Endothelial cell of umbilical vein (primary cell): Measurements from ENCODE around the gene LPIN1. TPM values are rescaled to one million over a fixed set of nuclear protein-coding genes. Genes with fewer than 3 reads are reported as not detected.

Experiments
- BruUV-seq: library from RNA; stranded (reverse); fragments of 400-500 nt; replicated peaks from 2 replicates; lab custom pipeline; 2021; lab: Mats Ljungman, UMichigan
- CTCF ChIA-PET: fragments of 300-600, 350-600 bp; sonication (Branson Sonifier 250); formaldehyde crosslinking; loops from one replicate; lab custom pipeline; 2021; ENCODE audit warnings: antibody characterized with exemption, inconsistent platforms; lab: Charles Lee
- POLR2A ChIA-PET: fragments of 300-600, 350-600 bp; sonication (Branson Sonifier 250); formaldehyde crosslinking; loops from one replicate; lab custom pipeline; 2021; ENCODE audit warnings: antibody characterized with exemption, inconsistent platforms; lab: Charles Lee
- DNase-seq: peaks from one replicate; pipeline ENCODE4 v3.0.0-alpha.2; 2011; ENCODE audit warnings: low read depth, low spot score
- FAIRE-seq: peaks from 2 replicates; lab custom pipeline; 2011; peaks lifted over from hg19 to GRCh38; lab: Jason Lieb, UNC
- H2AFZ ChIP-seq: 2 replicates; pipeline ENCODE4 v1.6.0; 2012; ENCODE audit warnings: low read depth, low read length, control low read depth, inconsistent platforms
- H3K27ac ChIP-seq: 2 replicates; pipeline ENCODE4 v1.5.1; 2011; ENCODE audit warnings: low read depth, mild to moderate bottlenecking, control low read depth, low read length, moderate library complexity; ENCODE audit not compliant: insufficient read depth
- H3K27me3 ChIP-seq, 2 experiments: 2 replicates each; pipeline versions ENCODE4 v1.6.0 to v1.6.1; 2011; ENCODE audit warnings: low read length in 2 of 2, mixed read lengths in 1 of 2; ENCODE audit not compliant: control insufficient read depth in 2 of 2, insufficient read depth in 2 of 2
- H3K36me3 ChIP-seq, 2 experiments: 2 replicates in 1 of 2; 3 replicates in 1 of 2; pipeline ENCODE4 v1.5.1; 2011; ENCODE audit warnings: low read length in 2 of 2, mild to moderate bottlenecking in 1 of 2, moderate library complexity in 1 of 2; ENCODE audit not compliant: control insufficient read depth in 2 of 2, insufficient read depth in 2 of 2; ENCODE audit errors: extremely low read depth in 1 of 2
- H3K4me1 ChIP-seq: 3 replicates; pipeline ENCODE4 v1.5.1; 2011; ENCODE audit warnings: mild to moderate bottlenecking, low read length; ENCODE audit not compliant: control insufficient read depth, insufficient read depth; ENCODE audit errors: extremely low read depth
- H3K4me2 ChIP-seq: 2 replicates; pipeline ENCODE4 v1.6.1; 2011; ENCODE audit warnings: low read length, control low read depth, mixed read lengths; ENCODE audit not compliant: insufficient read depth
- H3K4me3 ChIP-seq, 3 experiments: fragments of 200-600 bp in 1 of 3; sonication (generic), shearing (Covaris generic) in 1 of 3; replicated peaks in 1 of 3; 2 replicates each; pipeline ENCODE4 v1.5.1; 2011 to 2016; ENCODE audit warnings: control low read depth in 3 of 3, low read length in 3 of 3, mild to moderate bottlenecking in 2 of 3, inconsistent platforms in 1 of 3, low read depth in 1 of 3, moderate library complexity in 1 of 3; ENCODE audit not compliant: insufficient read depth in 1 of 3
- H3K79me2 ChIP-seq: 2 replicates; pipeline ENCODE4 v1.6.0; 2012; ENCODE audit warnings: low read length, inconsistent platforms; ENCODE audit not compliant: control insufficient read depth, insufficient read depth
- H3K9ac ChIP-seq: replicated peaks from 2 replicates; pipeline ENCODE3; 2011; ENCODE audit warnings: low read length, control low read depth; ENCODE audit not compliant: insufficient read depth; ENCODE audit errors: extremely low read depth
- H3K9me1 ChIP-seq: replicated peaks from 3 replicates; pipeline ENCODE4 v1.6.0; 2011; ENCODE audit warnings: mild to moderate bottlenecking, low read length; ENCODE audit not compliant: control insufficient read depth, insufficient read depth; ENCODE audit errors: extremely low read depth
- H3K9me3 ChIP-seq: replicated peaks from 2 replicates; pipeline ENCODE4 v1.5.1; 2012; ENCODE audit warnings: low read length, inconsistent platforms; ENCODE audit not compliant: control insufficient read depth, insufficient read depth
- H4K20me1 ChIP-seq: replicated peaks from 2 replicates; pipeline ENCODE3; 2011; ENCODE audit warnings: mild to moderate bottlenecking, low read length; ENCODE audit not compliant: control insufficient read depth, insufficient read depth; ENCODE audit errors: extremely low read depth
- CTCF ChIP-seq, 2 donors: IDR thresholded peaks; 1 replicate in 1 of 2; 2 replicates in 1 of 2; pipeline ENCODE4 v1.5.1; 2011; ENCODE audit warnings: low read length in 2 of 2, mild to moderate bottlenecking in 2 of 2, moderate library complexity in 2 of 2, control low read depth in 1 of 2, inconsistent platforms in 1 of 2, low read depth in 1 of 2; ENCODE audit not compliant: insufficient read depth in 1 of 2; ENCODE audit errors: extremely low read depth in 1 of 2
- EZH2 ChIP-seq: IDR thresholded peaks from 2 replicates; pipeline ENCODE4 v1.6.1; 2012; ENCODE audit warnings: borderline replicate concordance, low read depth, mild to moderate bottlenecking, moderate library complexity, low read length, inconsistent platforms; ENCODE audit not compliant: severe bottlenecking
- FOS ChIP-seq: IDR thresholded peaks from 2 replicates; pipeline ENCODE4 v1.6.1; 2011; ENCODE audit warnings: mild to moderate bottlenecking, low read length, moderate library complexity, borderline replicate concordance; ENCODE audit not compliant: insufficient read depth
- GATA2 ChIP-seq: IDR thresholded peaks from 2 replicates; pipeline ENCODE4 v1.7.0; 2011; ENCODE audit warnings: low read depth, mild to moderate bottlenecking, moderate library complexity, mixed read lengths, low read length; ENCODE audit not compliant: insufficient read length, insufficient read depth
- JUN ChIP-seq: IDR thresholded peaks from 2 replicates; pipeline ENCODE4 v1.6.1; 2011; ENCODE audit warnings: borderline replicate concordance, low read depth; ENCODE audit not compliant: insufficient read length, insufficient read depth
- MYC ChIP-seq: IDR thresholded peaks from one replicate; pipeline ENCODE4 v1.6.1; 2011; ENCODE audit warnings: mild to moderate bottlenecking, low read depth, low read length
- POLR2A ChIP-seq: IDR thresholded peaks from 2 replicates; pipeline ENCODE4 v1.6.1; 2012; ENCODE audit warnings: low read depth, mild to moderate bottlenecking, control low read depth, low read length
- POLR2AphosphoS5 ChIP-seq: IDR thresholded peaks from 2 replicates; pipeline ENCODE4 v1.6.1; 2012; ENCODE audit warnings: low read depth, mild to moderate bottlenecking, control low read depth, low read length, moderate library complexity; ENCODE audit not compliant: insufficient read depth
- dilution Hi-C: fragments of 300-500 bp; cut with MboI; formaldehyde crosslinking; loops from one replicate; pipeline ENCODE4 v1.15.0; 2019; ENCODE audit warnings: low sequenced_read_pairs; ENCODE audit not compliant: extremely low pct_ligation_motif_present
- intact Hi-C: fragments of 100-400 bp; cut with micrococcal nuclease; formaldehyde crosslinking; loops from one replicate; pipeline ENCODE4 v1.10.0; 2022
- polyA plus RNA-seq, 4 experiments: library from polyadenylated mRNA; depleted of rRNA in 3 of 4; stranded (reverse) in 3 of 4; unstranded in 1 of 4; fragments of >200 nt; gene quantifications; 2 replicates each; pipeline versions ENCODE4 v1.2.1 to v1.2.3, GENCODE V29; 2011 to 2012; ENCODE audit warnings: missing spikeins in 1 of 4
- total RNA-seq: library from RNA; stranded (reverse); gene quantifications from 2 replicates; pipeline ENCODE4 v1.2.3, GENCODE V29; 2021

LPIN1 gene
- total and polyA plus RNA-seq, 2 donors (not counting 3 experiments of a cell fraction or from before 2014, with no cell fraction given) = 26.6 to 80.4 TPM

GRCh38 chr2:11875481-11875880, 129.0 kb downstream of the LPIN1 start:
- Histone ChIP-seq H3K9me3 (no peaks in the 10 kb centered on the region), H3K4me3 (no peak overlapping the region), H3K9me1 (no peaks in the 10 kb centered on the region), H2AFZ (no peak overlapping the region), H3K36me3 (no peaks in the 10 kb centered on the region), H3K4me1 (peaks cover 3% of the 10 kb centered on the region), H3K27me3 (no peaks in the 10 kb centered on the region), H3K9ac (no peak overlapping the region), H3K4me2 (no peak overlapping the region), H4K20me1 (no peaks in the 10 kb centered on the region), H3K27ac (no peak overlapping the region), H3K79me2 (no peaks in the 10 kb centered on the region)
- ChIA-PET POLR2A (no interaction called here), CTCF (no interaction called here)
- intact Hi-C loops = no loop called here
- DNase-seq (no peak), FAIRE-seq (no peak)
- dilution Hi-C loops = no loop called here
- TF ChIP-seq GATA2 (no peak), EZH2 (no peak), JUN (no peak), POLR2A (no peak), POLR2AphosphoS5 (no peak), CTCF (IDR thresholded peaks at IDR 0.05; ENCODE audit: extremely low read depth in 1 of 2, insufficient read depth in 1 of 2, low read depth in 1 of 2, low read length in 2 of 2) (no peak), MYC (no peak), FOS (no peak)
- BruUV-seq = no TSS peak
